ENCODE measurements around the gene KRI1.
A peak's percentile ranks its signal among the peaks of the same experiment; 100 is the strongest.

The KRI1 gene

DNA sequence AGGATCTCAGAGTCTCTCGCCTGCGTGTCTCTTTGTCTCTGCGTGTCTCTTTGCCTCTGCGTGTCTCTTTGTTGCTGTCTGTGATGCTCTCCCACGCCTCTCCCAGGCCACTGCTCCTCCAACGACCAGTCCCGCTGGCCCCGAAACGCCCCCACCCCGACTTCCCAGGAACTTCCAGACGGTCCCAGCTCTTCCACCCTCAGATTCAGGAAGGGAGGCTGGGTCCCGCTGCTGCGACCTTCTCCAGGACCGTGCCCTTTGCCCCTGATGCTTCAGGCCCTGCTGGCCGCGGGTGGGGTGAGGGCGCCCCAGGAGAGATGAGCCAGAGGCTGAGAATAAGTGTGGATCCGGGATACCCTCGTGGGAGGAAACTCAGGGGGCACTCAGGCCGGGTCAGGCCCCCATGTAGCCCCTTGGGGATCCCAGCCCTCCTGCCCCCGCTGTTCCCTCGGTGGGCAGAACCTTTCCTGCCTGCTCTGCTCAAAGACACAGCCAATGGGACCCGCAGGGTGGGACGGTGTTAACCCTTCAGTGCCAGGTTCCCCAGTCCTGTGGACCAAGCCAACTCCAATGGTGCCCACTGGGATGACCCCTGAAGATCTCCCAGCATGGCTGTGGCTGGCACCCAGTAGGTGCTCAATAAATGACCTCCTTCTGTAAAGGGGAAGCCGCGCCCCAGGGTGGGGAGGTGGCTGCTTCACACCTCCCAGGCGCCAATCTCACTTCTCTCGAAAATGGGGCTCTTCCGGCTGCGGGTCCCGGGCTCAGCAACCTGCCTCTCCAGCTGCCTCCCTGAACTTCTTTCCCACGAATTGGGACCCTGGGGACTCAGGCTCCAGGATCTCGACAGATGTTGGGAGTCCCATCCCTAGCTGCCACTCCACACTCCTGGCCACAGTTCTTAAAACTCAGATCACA lies 47.1 kb downstream of the KRI1 start:
- DNase-seq (ENCODE audit: low spot score), result no peak

DNA sequence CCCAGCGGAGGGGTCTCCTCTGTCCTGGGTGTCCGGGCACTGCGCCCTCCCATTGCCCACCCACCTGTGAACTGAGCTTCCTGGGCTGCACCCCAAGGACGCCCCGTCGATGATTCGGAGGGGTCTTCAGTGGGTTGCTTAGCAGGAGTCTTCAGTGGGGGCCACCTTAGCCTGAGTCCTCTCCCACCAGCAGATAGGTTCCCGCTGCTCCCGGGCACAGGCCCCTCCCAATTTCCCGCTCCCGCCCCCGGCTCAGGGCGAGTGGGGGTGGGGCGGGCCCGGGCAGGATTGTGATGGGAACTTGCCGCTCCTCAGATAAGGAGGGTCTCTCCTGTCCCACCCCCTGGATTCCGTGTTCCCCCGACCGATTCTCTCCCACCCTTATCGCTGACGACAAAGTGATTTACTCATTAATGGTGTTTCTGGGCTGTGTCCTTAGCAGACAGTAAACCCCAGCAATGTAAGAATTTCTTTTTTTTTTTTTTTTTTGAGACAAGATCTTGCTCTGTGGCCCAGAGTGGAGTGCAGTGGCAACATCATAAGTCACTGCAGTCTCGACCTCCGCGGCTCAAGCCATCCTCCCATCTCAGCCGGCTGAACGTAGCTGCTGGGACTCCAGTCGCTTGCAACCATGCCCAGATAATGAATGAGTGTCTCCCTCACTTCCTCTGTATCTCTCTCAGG lies 47.9 kb downstream of the KRI1 start:
- no peak for DNase-seq (ENCODE audit: low spot score)

DNA sequence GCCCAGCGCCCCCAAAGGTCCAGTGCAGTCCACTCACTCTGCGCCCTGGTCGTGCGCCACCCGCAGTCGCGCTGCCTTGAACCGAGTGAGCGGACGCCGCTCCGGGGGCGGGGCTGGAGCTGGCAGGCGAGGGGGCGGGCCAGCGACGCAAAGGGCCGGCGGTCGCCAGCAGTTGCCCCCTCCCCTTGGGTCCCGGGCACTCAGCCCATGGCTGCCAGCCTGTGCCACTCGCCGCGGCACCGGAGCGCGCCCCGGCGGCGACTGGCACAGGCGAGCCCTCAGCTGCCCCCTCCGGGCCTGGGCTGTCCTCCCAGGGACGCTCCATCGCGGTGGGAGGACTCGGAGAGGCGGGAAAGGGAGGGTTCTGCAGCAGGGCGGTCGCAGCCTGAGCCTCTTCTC lies 48.5 kb downstream of the KRI1 start, which contains the start of gene S1PR5:
TSS of gene S1PR5 (minus strand) at position 87 of the 399 bp plus-strand sequence. CDS start 2,436 bp downstream, outside the sequence.
- DNase-seq (ENCODE audit: low spot score), result no peak

DNA sequence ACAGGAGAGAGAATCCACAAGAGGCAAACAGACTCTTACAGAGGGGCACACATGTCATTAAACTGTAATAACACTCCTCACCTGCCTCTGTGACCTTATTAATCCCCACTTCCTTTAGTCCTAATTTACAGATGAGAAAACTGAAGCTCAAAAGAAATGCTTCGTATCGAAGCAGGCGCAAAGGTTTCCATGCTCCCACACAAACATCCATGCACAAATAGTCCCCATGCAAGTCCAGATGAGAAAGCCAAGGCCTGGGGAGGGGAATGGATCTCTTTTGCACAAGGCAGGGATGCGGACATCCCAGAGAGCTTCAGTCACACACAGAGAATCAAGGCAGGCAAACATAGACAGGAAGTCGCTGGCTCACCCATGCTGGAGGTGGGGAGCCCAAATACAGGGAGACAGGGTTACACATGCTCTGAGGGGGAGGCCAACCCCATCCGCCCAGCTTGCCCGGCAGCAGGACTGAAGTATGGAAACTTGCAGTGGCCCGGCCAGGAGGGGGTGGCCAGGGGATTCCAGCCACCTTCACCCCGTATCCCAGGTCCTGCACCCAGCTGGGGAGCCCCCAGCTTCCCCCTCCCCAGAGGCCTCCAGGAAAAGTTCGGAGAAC lies 49.0 kb downstream of the KRI1 start:
- no peak for DNase-seq (ENCODE audit: low spot score)

DNA sequence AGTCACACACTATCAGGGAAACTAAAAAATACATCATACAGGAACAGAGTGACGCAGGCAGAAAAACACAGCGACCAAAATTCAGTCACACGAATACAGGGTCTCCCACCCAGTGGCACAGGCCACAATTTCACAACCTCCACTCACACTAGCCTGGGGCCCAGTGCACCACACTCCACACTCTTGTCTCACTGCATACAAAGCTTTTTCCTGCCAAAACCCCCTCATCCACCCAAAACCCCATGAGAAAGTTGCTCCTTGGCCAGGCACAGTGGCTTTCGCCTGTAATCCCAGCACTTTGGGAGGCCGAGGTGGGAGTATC lies 49.8 kb downstream of the KRI1 start:
- no peak for DNase-seq (ENCODE audit: low spot score)

DNA sequence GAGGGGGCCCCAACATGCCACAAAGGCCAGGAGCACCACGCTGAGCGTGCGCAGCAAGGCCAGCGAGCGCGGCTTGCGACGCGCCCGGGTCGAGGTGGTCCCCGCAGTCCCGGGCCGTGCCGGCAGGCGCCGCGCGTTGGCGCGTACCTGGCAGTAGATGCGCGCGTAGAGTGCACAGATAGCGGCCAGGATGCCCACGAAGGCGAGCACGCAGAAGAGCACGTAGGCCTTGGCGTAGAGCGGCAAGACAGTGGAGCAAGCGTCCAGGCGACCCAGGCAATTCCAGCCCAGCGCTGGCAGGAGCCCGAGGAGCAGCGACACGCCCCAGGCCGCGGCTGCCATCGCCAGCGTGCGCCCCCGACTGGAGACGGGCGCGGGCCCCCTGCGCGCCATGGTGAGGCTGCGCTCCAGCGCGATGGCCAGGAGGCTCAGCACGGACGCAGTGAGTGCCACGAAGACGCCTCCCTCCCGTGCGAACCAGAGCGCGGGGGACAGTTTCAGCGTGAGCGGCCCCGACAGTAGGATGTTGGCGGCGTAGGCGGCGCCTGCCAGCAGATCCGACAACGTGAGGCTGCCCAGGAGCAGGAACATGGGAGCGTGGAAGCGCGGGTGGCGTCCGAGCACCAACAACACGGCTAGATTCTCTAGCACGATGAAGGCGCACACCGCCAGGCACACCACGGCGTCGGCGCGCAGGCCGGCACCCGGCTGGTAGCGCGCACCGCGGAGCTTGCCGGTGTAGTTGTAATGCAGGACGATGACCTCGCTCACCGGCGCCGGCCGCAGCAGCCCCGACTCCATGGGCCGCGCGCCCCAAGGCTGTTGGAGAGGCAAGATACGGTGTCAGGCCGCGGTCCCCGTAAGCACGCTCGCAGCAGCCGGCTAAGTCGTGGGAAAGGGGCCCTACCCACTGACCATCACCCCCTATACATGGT lies 51.3 kb downstream of the KRI1 start:
- no peak for DNase-seq (ENCODE audit: low spot score)

DNA sequence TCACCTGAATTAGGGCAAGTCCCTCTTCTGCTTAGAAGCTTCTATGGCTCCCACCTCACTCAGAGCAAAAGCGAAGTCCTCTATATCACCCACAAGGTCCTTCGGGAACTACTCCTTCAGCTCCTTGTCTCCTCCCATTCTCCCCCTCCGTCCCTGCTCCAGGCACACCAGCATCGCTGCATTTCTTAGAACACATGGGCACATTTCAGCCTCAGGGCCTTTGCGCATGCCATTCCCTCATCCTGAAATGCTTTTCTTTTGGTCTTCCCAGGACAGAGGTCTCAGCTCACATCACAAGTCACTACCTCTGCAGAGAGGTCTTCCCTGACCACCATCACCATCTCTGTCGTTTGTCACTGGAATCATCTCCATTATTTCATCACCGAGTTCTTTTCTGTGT lies 52.6 kb downstream of the KRI1 start:
- DNase-seq (ENCODE audit: low spot score), result no peak

DNA sequence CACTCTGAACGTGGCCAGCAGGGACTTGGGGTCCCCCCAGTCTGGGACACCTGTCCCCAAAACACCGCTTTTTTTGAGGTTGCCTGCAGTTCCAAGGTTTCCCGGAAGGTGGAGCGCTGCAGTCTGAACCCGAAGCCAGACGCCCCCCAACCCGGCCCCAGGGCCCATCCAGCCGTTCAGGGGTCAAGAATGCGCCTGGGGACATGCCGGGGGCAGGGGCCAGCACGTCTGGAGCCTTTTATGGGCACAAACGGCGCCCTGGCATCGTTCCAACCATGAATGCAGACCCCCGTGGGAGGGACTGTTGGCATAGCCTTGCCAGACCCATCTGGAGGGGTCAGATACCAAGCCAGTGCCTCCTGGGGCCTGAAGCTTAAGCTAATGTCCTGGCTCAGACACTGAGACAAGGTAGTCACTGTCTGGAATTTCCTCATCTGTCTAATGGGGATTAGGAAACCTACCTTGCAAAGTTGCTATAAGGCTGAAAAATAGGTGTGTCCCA lies 55.5 kb downstream of the KRI1 start:
- DNase-seq (ENCODE audit: low spot score), result peak; percentile 71

DNA sequence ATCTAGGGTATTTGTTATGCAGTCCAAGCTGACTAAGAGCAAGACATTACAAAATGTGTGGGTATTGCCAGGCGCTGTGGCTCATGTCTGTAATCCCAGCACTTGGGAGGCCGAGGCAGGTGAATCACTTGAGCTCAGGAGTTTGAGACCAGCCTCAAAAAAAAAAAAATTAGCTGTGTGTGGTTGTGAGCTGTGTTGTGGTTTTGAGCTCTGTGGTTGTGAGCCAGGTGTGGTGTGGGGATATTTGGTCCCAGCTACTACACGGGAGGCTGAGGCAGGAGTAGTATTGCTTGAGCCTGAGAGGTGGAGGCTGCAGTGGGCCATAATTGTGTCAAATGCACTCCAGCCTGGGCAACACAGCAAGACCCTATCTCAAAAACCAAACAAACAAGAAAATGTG lies 57.1 kb downstream of the KRI1 start:
- DNase-seq (ENCODE audit: low spot score), result no peak

DNA sequence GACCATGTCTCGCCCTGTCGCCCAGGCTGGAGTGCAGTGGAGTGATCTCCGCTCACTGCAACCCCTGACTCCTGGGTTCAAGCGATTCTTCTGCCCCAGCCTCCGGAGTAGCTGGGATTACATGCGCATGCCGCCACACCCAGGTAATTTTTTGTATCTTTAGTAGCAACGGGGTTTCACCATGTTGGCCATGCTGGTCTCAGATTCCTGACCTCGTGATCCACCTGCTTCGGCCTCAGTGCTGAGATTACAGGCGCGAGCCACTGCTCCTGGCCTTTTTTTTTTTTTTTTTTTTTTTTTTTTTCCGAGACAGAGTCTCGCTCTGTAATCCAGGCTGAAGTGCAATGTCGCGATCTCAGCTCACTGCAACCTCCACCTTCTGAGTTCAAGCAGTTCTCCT lies 57.8 kb downstream of the KRI1 start:
- no peak for DNase-seq (ENCODE audit: low spot score)

DNA sequence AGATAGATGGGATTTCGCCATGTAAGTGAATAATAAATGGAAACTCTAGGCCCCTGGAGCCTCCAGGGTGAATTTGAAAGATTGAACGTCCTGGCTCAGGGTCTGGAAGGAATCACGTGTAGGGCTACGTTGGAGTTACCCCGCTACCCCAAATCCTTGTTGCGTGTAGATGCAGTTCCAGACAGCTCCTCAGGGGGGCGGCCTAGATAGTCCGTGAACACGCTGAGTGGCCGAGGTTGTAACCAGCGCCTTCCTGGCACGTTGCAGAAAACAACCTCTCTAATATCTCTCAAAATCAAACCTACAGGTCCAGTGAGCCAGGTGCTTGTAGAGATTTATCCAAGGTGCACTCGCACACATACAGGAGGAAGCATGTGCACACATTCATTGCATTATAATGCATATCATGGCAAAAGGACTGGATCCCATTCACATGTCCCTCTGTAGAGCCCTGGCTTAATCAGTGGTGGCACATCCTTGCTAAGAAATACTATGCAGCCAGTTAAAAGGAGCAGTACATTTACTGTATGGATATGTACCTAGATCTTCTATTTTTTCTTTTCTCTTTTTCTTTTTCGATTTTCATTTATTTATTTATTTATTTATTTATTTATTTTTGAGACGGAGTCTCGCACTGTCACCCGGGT lies 60.1 kb downstream of the KRI1 start:
- DNase-seq (ENCODE audit: low spot score), result peak; percentile 90

All from NAMALWA (cell line).